Neuronal stem cell (in vitro differentiated cells): ENCODE results near the gene ATAD3A. TPM values are rescaled to one million over a fixed set of nuclear protein-coding genes. Genes with fewer than 3 reads are reported as not detected.

ENCODE experiments used
- DNase-seq: peaks from one replicate; pipeline ENCODE4 v3.0.0-alpha.2; 2013; ENCODE audit warnings: low spot score
- H2AFZ ChIP-seq: one replicate; pipeline ENCODE4 v1.6.1; 2013; ENCODE audit warnings: mild to moderate bottlenecking, low read length, inconsistent platforms
- H2AK5ac ChIP-seq: 2 replicates; pipeline ENCODE4 v1.6.1; 2013; ENCODE audit warnings: low read depth, mild to moderate bottlenecking, inconsistent platforms, low read length, moderate library complexity, mixed read lengths
- H2BK120ac ChIP-seq: 2 replicates; pipeline ENCODE4 v1.6.1; 2013; ENCODE audit warnings: low read depth, mild to moderate bottlenecking, inconsistent platforms, low read length, moderate library complexity, mixed read lengths
- H2BK12ac ChIP-seq: one replicate; pipeline ENCODE4 v1.6.1; 2013; ENCODE audit warnings: low read length, inconsistent platforms
- H2BK15ac ChIP-seq: 2 replicates; pipeline ENCODE4 v1.6.1; 2013; ENCODE audit warnings: mild to moderate bottlenecking, low read length, inconsistent platforms, mixed read lengths
- H2BK5ac ChIP-seq: one replicate; pipeline ENCODE4 v1.6.1; 2013; ENCODE audit warnings: inconsistent platforms, mild to moderate bottlenecking, low read length, moderate library complexity
- H3K14ac ChIP-seq: one replicate; pipeline ENCODE4 v1.6.1; 2013; ENCODE audit warnings: low read length, inconsistent platforms
- H3K18ac ChIP-seq: 2 replicates; pipeline ENCODE4 v1.6.1; 2013; ENCODE audit warnings: low read length, inconsistent platforms
- H3K23ac ChIP-seq: 2 replicates; pipeline ENCODE4 v1.6.1; 2013; ENCODE audit warnings: low read depth, mild to moderate bottlenecking, mixed read lengths, low read length, inconsistent platforms; ENCODE audit not compliant: poor library complexity
- H3K27ac ChIP-seq: replicated peaks from 3 replicates; pipeline ENCODE4 v1.5.1; 2013; ENCODE audit warnings: low read length, inconsistent platforms
- H3K27me3 ChIP-seq, 3 experiments: 2 replicates each; pipeline ENCODE4 v1.6.1; 2013; ENCODE audit warnings: low read length in 3 of 3, mild to moderate bottlenecking in 2 of 3, inconsistent platforms in 1 of 3, low read depth in 1 of 3, mixed read lengths in 1 of 3, moderate library complexity in 1 of 3; ENCODE audit not compliant: control insufficient read depth in 3 of 3, insufficient read depth in 3 of 3
- H3K36me3 ChIP-seq, 2 donors: replicated peaks in 1 of 2; 2 replicates each; pipeline ENCODE4 v1.6.1; 2013; ENCODE audit warnings: low read length in 2 of 2; ENCODE audit not compliant: control insufficient read depth in 2 of 2, insufficient read depth in 2 of 2
- H3K4ac ChIP-seq: 2 replicates; pipeline ENCODE4 v1.6.1; 2013; ENCODE audit warnings: inconsistent platforms, mild to moderate bottlenecking, low read length, moderate library complexity
- H3K4me1 ChIP-seq, 2 donors: 1 replicate in 1 of 2; 2 replicates in 1 of 2; pipeline ENCODE4 v1.6.1; 2013; ENCODE audit warnings: low read length in 2 of 2, low read depth in 1 of 2; ENCODE audit not compliant: control insufficient read depth in 2 of 2, insufficient read depth in 1 of 2
- H3K4me2 ChIP-seq: one replicate; pipeline ENCODE4 v1.6.1; 2013; ENCODE audit warnings: mild to moderate bottlenecking, low read length, inconsistent platforms; ENCODE audit not compliant: insufficient read depth, poor library complexity, severe bottlenecking
- H3K4me3 ChIP-seq, 2 donors: 2 replicates each; pipeline ENCODE4 v1.5.1; 2013; ENCODE audit warnings: low read length in 2 of 2, mild to moderate bottlenecking in 2 of 2, inconsistent platforms in 1 of 2, moderate library complexity in 1 of 2
- H3K79me1 ChIP-seq: one replicate; pipeline ENCODE4 v1.6.1; 2013; ENCODE audit warnings: low read depth, mild to moderate bottlenecking, inconsistent platforms, low read length, moderate library complexity
- H3K9ac ChIP-seq: one replicate; pipeline ENCODE4 v1.6.1; 2013; ENCODE audit warnings: mild to moderate bottlenecking, low read depth, low read length, inconsistent platforms; ENCODE audit not compliant: poor library complexity
- H3K9me3 ChIP-seq, 2 donors: replicated peaks in 1 of 2; 2 replicates each; pipeline versions ENCODE3 to v1.6.1; 2013; ENCODE audit warnings: low read length in 2 of 2, mild to moderate bottlenecking in 2 of 2, inconsistent platforms in 1 of 2, low read depth in 1 of 2, mixed read lengths in 1 of 2, moderate library complexity in 1 of 2; ENCODE audit not compliant: control insufficient read depth in 2 of 2, insufficient read depth in 1 of 2
- H4K8ac ChIP-seq: one replicate; pipeline ENCODE4 v1.6.1; 2013; ENCODE audit warnings: low read depth, mild to moderate bottlenecking, inconsistent platforms, low read length, moderate library complexity
- H4K91ac ChIP-seq: one replicate; pipeline ENCODE4 v1.6.1; 2013; ENCODE audit warnings: low read length, low read depth, mild to moderate bottlenecking, inconsistent platforms; ENCODE audit not compliant: poor library complexity
- WGBS, 2 donors: extraction: QIAGEN DNeasy Blood & Tissue Kit; methylation state at CpG; one replicate each; pipeline ENCODE4 v1.1.7; 2013; ENCODE audit warnings: missing lambda C conversion rate in 2 of 2, mixed read lengths in 1 of 2; ENCODE audit not compliant: insufficient read length in 2 of 2, insufficient replicate concordance in 1 of 2; ENCODE audit errors: extremely low coverage in 2 of 2; 5-methylcytosine and 5-hydroxymethylcytosine counted together
- polyA plus RNA-seq, 2 experiments: library from polyadenylated mRNA; stranded (reverse); fragments of 200-250 nt; gene quantifications; one replicate each; pipeline ENCODE4 v1.2.3, GENCODE V29; 2013

ATAD3A gene
- 20.2 TPM for polyA plus RNA-seq (2013, experiment 1 of 2)
- 19.1 TPM for polyA plus RNA-seq (2013, experiment 2 of 2)

GRCh38 chr1:1511533-1512285 lies at the start of gene ATAD3A:
Gene ATAD3A (plus strand): TSS chr1:1512162. CDS start chr1:1512269, 107 bp downstream.
- Histone ChIP-seq H2AK5ac (peak within 1 kb of the TSS; percentile 53), H3K36me3 (peaks cover 4% of the 10 kb centered on the region in 2 donors), H3K9ac (peak within 1 kb of the TSS; percentile 87), H4K8ac (no peak within 1 kb of the TSS), H2BK5ac (peak within 1 kb of the TSS; percentile 84), H3K23ac (peak within 1 kb of the TSS; percentile 96), H3K27me3 (no peaks in the 10 kb centered on the region), H4K91ac (peak within 1 kb of the TSS; percentile 68), H3K18ac (peak within 1 kb of the TSS; percentile 94), H3K79me1 (no peaks in the 10 kb centered on the region), H2BK12ac (no peak within 1 kb of the TSS), H3K14ac (peak within 1 kb of the TSS; percentile 25), H3K4ac (no peak within 1 kb of the TSS), H2BK120ac (peak within 1 kb of the TSS; percentile 35), H2AFZ (peak within 1 kb of the TSS; percentile 97), H3K4me1 (peaks cover 1 to 5% of the 10 kb centered on the region in 2 donors), H2BK15ac (no peak within 1 kb of the TSS), H3K27ac (peak within 1 kb of the TSS; percentile 84), H3K9me3 (no peaks in the 10 kb centered on the region), H3K4me2 (peak within 1 kb of the TSS; percentile 86), H3K4me3 (peak within 1 kb of the TSS; percentile 68 to 94)
- DNase-seq: peak; percentile 97
- WGBS, 2 donors: no CpG with 5 or more reads among the region's 99 CpGs

GRCh38 chr1:1462318-1462966 lies 49.5 kb upstream of the ATAD3A start:
- Histone ChIP-seq H3K23ac (peak overlapping the region; percentile 31), H3K36me3 (no peaks in the 10 kb centered on the region), H3K9ac (no peak overlapping the region), H2AFZ (peak overlapping the region; percentile 19), H3K9me3 (no peaks in the 10 kb centered on the region), H3K14ac (no peak overlapping the region), H3K4ac (no peak overlapping the region), H4K8ac (peak overlapping the region; percentile 43), H3K27me3 (no peaks in the 10 kb centered on the region), H2BK12ac (peak overlapping the region; percentile 41), H3K18ac (peak overlapping the region; percentile 38), H2AK5ac (peak overlapping the region; percentile 84), H4K91ac (no peak overlapping the region), H3K4me2 (no peak overlapping the region), H3K27ac (no peak overlapping the region), H2BK5ac (no peak overlapping the region), H3K79me1 (no peaks in the 10 kb centered on the region), H2BK15ac (no peak overlapping the region), H3K4me1 (no peaks in the 10 kb centered on the region), H2BK120ac (no peak overlapping the region), H3K4me3 (no peak overlapping the region)
- WGBS, 2 donors: no CpG with 5 or more reads among the region's 26 CpGs
- no peak for DNase-seq

GRCh38 chr1:1463312-1463711 lies 48.6 kb upstream of the ATAD3A start:
- H3K36me3 ChIP-seq: no peaks in the 10 kb centered on the region
- H3K9me3 ChIP-seq: no peaks in the 10 kb centered on the region

More at GRCh38 chr1:1463312-1463711, 48.6 kb upstream of the ATAD3A start:
- Histone ChIP-seq H3K23ac (no peak overlapping the region), H4K91ac (no peak overlapping the region), H3K18ac (no peak overlapping the region), H3K27ac (no peak overlapping the region), H3K14ac (no peak overlapping the region), H3K4me3 (no peak overlapping the region), H3K4me2 (no peak overlapping the region), H2BK5ac (no peak overlapping the region), H3K79me1 (no peaks in the 10 kb centered on the region), H3K4ac (no peak overlapping the region), H2AK5ac (peak overlapping the region; percentile 8), H2AFZ (no peak overlapping the region), H2BK12ac (no peak overlapping the region), H2BK15ac (no peak overlapping the region), H4K8ac (no peak overlapping the region), H3K9ac (no peak overlapping the region), H3K4me1 (no peaks in the 10 kb centered on the region), H3K27me3 (no peaks in the 10 kb centered on the region), H2BK120ac (no peak overlapping the region)
- no CpG with 5 or more reads among the region's 7 CpGs for WGBS, 2 donors
- no peak for DNase-seq
